ENCODE data around the gene SLC6A3.
"Not testable (repeated sequence)": the region's sequence is repeated elsewhere in the genome, so short reads cannot be mapped to it uniquely, and the experiment has no call there.

The SLC6A3 gene

DNA sequence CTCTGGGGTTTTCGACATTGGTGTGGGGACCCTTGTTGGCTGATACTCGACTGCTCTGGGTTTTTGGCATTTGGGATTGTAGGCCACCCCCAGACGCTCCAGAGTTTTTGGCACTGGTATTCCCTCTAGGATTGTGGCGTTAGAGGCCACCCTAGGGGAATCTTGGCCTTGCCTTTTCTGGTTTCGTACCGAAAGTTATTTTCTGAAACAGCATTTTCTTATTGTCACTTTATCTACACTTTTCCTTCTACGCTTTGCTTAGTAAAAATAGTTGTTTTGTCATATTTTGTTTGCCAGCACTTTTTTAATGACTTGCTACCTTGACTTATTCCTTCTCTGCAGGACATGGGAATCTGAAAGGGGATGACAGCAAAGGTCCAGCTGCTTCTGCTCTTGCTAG is 75.2 kb downstream of the SLC6A3 start:
- no peaks in the 10 kb centered on the region for H3K9me3 Mint-ChIP-seq
- H3K36me3 Mint-ChIP-seq (ENCODE audit: low read depth) = no peaks in the 10 kb centered on the region
- no peak overlapping the region for H3K4me3 Mint-ChIP-seq
- no peaks in the 10 kb centered on the region for H3K4me1 Mint-ChIP-seq (ENCODE audit: low read depth)
- peaks cover 7% of the 10 kb centered on the region for H3K27me3 Mint-ChIP-seq (ENCODE audit: low read depth)
- H3K27ac Mint-ChIP-seq = no peak overlapping the region

DNA sequence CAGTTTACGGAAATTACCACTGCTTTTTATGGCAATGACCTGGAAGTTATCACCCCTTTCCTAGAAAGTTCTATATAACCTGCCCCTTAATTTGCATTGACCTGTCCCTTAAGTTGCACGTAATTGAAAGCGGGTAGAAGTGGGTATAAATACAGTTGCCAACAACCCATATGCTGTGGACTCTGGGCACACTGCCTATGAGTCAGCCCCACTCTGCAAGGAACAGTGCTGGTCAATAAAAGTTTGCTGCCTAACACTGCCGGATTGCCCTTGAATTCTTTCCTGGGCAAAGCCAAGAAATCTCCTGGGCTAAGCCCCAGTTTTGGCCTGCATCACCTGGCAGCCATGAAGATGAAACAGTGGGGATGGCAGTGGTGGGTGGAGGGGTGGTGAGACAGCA is 76.5 kb downstream of the SLC6A3 start:
- Mint-ChIP-seq H3K9me3 (no peaks in the 10 kb centered on the region), H3K4me3 (no peak overlapping the region), H3K27me3 (ENCODE audit: low read depth) (peaks cover 7% of the 10 kb centered on the region), H3K27ac (no peak overlapping the region), H3K36me3 (ENCODE audit: low read depth) (no peaks in the 10 kb centered on the region), H3K4me1 (ENCODE audit: low read depth) (no peaks in the 10 kb centered on the region)

DNA sequence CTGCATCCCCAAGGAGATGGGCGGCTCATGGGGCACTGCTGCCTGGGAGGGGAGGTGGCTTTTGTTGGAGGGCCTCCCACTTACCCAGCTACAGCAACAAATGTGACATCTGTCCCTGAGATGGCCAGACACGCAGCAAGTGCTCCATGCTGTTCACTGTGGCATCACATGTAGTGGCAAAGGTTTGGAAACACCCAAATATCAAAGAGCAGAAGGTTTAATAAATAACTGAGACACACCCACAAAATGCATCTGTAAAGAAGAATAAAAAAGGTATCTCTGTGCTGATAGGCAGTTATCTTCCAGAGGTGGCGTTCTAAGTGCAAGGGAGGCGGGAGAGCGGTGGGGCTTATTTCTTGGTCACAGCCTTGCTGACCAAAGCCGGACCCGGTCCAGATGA is 77.0 kb downstream of the SLC6A3 start:
- no peak overlapping the region for H3K4me3 Mint-ChIP-seq
- no peak overlapping the region for H3K27ac Mint-ChIP-seq
- H3K9me3 Mint-ChIP-seq = no peaks in the 10 kb centered on the region
- H3K4me1 Mint-ChIP-seq (ENCODE audit: low read depth) = no peaks in the 10 kb centered on the region
- H3K36me3 Mint-ChIP-seq (ENCODE audit: low read depth) = no peaks in the 10 kb centered on the region
- H3K27me3 Mint-ChIP-seq (ENCODE audit: low read depth) = peaks cover 7% of the 10 kb centered on the region

DNA sequence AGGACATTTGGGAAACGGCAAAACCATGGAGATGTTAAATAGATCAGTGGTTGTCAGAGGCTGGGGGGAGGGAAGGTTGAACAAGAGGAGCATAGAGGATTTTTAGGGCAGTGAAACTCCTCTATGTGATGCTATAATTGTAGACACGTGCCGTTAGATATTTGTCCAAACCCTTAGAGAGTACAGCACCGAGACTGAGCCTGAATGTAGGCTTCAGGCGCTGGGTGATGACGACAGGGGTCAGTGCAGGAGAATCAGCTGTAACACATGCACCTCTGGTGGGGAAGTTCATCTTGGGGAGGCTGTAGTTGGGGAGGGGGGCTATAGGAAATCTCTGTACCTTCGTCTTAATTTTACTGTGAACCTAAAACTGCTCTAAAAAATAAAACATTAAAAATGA is 78.1 kb downstream of the SLC6A3 start:
- H3K4me1 Mint-ChIP-seq (ENCODE audit: low read depth) = no peaks in the 10 kb centered on the region
- H3K27me3 Mint-ChIP-seq (ENCODE audit: low read depth) = peaks cover 3% of the 10 kb centered on the region
- no peaks in the 10 kb centered on the region for H3K9me3 Mint-ChIP-seq
- no peak overlapping the region for H3K27ac Mint-ChIP-seq
- no peaks in the 10 kb centered on the region for H3K36me3 Mint-ChIP-seq (ENCODE audit: low read depth)
- H3K4me3 Mint-ChIP-seq = no peak overlapping the region

DNA sequence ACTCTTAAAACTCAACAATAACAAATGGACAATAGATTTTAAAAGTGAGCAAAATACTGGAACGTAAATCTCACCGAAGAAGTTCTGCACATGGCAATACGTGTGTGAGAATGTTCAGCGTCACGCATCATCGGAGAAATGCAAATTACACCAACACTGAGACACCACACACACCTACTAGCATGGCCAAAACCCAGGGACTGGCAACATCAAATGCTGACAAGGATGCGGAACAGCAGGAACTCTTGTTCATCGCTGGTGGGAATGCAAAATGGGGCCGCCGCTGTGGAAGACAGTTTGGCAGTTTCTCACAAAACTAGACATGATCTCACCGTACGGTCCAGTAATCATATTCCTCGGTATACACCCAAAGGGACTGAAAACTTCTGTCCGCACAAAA is 78.7 kb downstream of the SLC6A3 start:
- no peaks in the 10 kb centered on the region for H3K9me3 Mint-ChIP-seq
- no peak overlapping the region for H3K27ac Mint-ChIP-seq
- H3K36me3 Mint-ChIP-seq (ENCODE audit: low read depth) = no peaks in the 10 kb centered on the region
- H3K4me3 Mint-ChIP-seq = no peak overlapping the region
- H3K4me1 Mint-ChIP-seq (ENCODE audit: low read depth) = no peaks in the 10 kb centered on the region
- H3K27me3 Mint-ChIP-seq (ENCODE audit: low read depth) = peaks cover 3% of the 10 kb centered on the region

DNA sequence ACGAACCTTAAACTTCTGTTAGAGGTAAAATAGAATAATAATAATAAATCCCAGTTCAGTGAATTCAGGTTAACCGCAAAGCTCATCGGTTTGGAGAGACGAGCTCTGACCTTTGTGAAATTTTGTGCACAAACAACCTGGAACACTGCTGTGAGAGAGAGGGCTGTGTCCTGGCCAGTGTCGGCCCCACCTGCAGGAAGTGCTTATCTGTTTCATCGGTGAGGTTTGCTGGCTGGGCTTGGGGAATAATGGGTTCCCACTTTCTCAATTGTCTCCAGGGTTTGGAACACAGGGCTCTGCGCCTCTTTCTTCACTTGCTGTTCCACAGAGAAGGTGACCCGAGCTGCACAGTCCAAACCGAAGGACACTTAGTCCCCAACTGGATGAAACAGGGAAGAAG is 81.0 kb downstream of the SLC6A3 start:
- peaks cover 3% of the 10 kb centered on the region for H3K27me3 Mint-ChIP-seq (ENCODE audit: low read depth)
- H3K4me1 Mint-ChIP-seq (ENCODE audit: low read depth) = no peaks in the 10 kb centered on the region
- no peaks in the 10 kb centered on the region for H3K9me3 Mint-ChIP-seq
- H3K4me3 Mint-ChIP-seq = no peak overlapping the region
- H3K36me3 Mint-ChIP-seq (ENCODE audit: low read depth) = no peaks in the 10 kb centered on the region
- no peak overlapping the region for H3K27ac Mint-ChIP-seq

DNA sequence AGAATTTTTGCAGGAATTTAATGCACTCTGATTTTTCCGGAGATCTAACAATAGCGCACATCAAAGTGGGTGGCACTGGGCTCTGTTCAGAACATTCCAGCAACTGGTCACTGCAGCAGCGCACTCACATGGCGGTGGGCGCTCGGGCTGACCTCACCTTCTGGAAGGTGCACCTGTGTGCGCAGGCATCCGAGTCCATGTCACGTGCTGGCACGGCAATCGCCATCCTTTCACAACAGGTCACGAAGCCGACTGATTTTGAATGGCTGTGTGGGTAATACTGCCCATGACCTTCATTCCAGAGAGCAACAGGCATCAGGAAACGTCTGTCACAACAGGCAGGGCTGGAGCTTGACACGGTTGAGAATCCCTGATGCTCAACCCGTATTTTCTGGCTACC is 81.7 kb downstream of the SLC6A3 start:
- no peaks in the 10 kb centered on the region for H3K9me3 Mint-ChIP-seq
- H3K27ac Mint-ChIP-seq = no peak overlapping the region
- H3K36me3 Mint-ChIP-seq (ENCODE audit: low read depth) = no peaks in the 10 kb centered on the region
- no peaks in the 10 kb centered on the region for H3K4me1 Mint-ChIP-seq (ENCODE audit: low read depth)
- H3K27me3 Mint-ChIP-seq (ENCODE audit: low read depth) = peaks cover 3% of the 10 kb centered on the region
- no peak overlapping the region for H3K4me3 Mint-ChIP-seq

DNA sequence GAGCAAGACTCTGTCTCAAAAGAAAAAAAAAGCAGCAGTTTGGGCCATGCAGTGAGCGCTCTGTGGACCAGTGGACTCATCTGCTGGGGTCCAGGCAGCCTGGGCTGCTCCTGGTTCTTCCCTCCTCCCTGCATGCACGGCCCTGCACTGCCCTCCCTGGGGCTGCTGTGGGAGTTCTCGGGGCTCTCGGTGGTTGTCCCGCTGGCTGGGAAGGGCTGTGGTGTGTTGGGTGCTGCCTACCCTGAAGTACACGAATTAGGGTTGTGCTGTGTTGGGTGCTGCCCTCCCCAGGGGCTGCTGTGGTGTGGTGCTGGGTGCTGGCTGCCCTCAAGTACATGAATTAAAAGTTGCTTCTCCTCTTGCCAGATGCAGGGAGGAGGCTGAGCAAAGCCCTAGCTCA is 82.1 kb downstream of the SLC6A3 start:
- H3K27me3 Mint-ChIP-seq (ENCODE audit: low read depth) = peaks cover 3% of the 10 kb centered on the region
- no peaks in the 10 kb centered on the region for H3K36me3 Mint-ChIP-seq (ENCODE audit: low read depth)
- no peaks in the 10 kb centered on the region for H3K4me1 Mint-ChIP-seq (ENCODE audit: low read depth)
- H3K4me3 Mint-ChIP-seq = no peak overlapping the region
- no peak overlapping the region for H3K27ac Mint-ChIP-seq
- H3K9me3 Mint-ChIP-seq = no peaks in the 10 kb centered on the region

DNA sequence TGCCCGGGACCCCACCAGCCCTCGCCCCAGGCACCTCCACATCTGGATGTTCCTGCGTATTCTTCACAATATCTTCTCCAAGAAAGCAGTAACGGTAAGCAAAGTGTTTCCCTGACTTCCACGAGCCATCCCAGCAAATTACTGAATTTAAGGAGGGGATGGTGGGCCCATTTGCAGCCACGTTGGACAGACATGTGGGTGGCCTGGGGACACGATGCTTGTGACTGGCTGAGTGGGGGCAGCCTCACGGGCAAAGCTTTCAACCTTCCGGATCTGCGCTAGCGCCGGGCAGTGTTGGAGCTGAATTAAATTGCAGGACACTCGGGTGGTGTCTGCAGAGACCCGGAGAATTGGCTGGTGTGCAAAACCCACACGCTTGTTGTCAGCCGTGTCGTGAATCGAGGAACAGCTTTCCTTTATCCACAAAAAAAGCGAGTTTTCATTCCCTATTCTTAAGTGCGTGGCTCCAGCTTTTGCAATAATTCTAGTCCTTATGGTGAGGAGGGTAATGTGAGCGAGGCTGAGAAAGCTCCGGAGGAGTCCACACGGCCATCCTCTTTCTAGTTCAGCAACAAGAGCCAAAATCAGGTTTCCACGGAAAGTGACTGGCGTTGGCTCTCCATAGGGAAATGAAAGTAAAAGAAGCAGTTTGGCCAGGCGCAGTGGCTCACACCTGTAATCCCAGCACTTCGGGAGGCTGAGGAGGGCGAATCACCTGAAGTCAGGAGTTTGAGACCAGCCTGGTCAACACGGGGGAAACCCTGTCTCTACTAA is 82.8 kb downstream of the SLC6A3 start:
- H3K4me3 Mint-ChIP-seq = no peak overlapping the region
- no peaks in the 10 kb centered on the region for H3K9me3 Mint-ChIP-seq
- no peaks in the 10 kb centered on the region for H3K4me1 Mint-ChIP-seq (ENCODE audit: low read depth)
- no peaks in the 10 kb centered on the region for H3K36me3 Mint-ChIP-seq (ENCODE audit: low read depth)
- H3K27me3 Mint-ChIP-seq (ENCODE audit: low read depth) = peaks cover 3% of the 10 kb centered on the region
- no peak overlapping the region for H3K27ac Mint-ChIP-seq

DNA sequence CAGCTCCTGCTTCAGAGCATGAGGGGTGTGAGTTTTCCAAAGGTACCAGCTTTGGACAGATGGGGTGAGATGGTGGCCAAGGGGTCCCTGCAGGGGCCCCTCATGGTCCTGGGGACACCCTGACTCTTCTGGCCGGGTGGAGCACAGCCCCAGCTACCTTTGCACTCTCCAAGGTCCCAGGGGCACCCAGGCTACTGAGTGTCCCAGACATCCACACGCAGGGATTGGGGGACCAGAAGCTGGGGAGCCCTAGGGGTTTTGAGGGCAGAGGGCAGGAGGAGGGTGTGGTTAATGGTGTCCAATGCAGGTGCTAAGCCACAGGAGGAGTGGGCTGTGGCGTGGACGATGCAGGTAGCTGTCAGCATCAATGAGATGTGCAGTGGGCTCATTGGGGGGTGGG is 84.4 kb downstream of the SLC6A3 start:
- no peak overlapping the region for H3K4me3 Mint-ChIP-seq
- no peaks in the 10 kb centered on the region for H3K27me3 Mint-ChIP-seq (ENCODE audit: low read depth)
- no peak overlapping the region for H3K27ac Mint-ChIP-seq
- no peaks in the 10 kb centered on the region for H3K4me1 Mint-ChIP-seq (ENCODE audit: low read depth)
- H3K9me3 Mint-ChIP-seq = no peaks in the 10 kb centered on the region
- H3K36me3 Mint-ChIP-seq (ENCODE audit: low read depth) = no peaks in the 10 kb centered on the region

DNA sequence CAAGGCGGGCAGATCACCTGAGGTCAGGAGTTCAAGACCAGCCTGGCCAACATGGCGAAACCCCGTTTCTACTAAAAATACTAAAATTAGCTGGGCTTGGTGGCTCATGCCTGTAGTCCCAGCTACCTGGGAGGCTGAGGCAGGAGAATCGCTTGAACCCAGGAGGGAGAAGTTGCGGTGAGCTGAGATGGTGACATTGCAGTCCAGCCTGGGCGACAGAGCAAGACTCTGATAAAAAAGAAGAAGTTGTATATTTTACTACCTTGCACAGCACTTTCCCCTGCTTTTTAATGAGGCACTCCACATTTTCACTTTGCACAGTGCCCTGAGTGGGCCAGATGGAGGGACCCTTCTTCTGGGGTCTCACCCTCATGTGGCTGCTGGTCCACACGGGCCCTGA is 84.9 kb downstream of the SLC6A3 start:
- H3K4me3 Mint-ChIP-seq; H3K9me3 Mint-ChIP-seq; H3K27me3 Mint-ChIP-seq (ENCODE audit: low read depth); H3K4me1 Mint-ChIP-seq (ENCODE audit: low read depth); H3K36me3 Mint-ChIP-seq (ENCODE audit: low read depth); H3K27ac Mint-ChIP-seq: not testable (repeated sequence)

DNA sequence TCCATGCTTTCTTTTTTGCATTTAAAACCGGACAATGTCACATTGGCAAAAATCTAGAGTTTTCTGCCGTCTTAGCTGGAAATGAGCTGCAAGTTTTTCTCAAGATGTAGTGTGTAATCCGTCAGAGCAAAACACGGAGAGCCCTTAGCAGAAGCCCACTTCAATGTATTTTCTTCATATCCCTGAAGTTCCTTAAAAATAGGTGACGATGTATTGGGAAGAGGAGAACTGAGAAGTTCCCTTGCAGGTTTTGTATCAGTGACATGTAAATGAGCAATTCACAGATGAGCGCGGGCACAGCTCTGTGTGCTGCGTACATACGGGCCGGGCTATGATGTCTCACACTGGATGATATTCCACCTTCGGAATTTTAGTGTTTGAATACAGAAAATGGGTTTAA is 85.5 kb downstream of the SLC6A3 start:
- Mint-ChIP-seq H3K27ac (no peak overlapping the region), H3K4me1 (ENCODE audit: low read depth) (no peaks in the 10 kb centered on the region), H3K36me3 (ENCODE audit: low read depth) (no peaks in the 10 kb centered on the region), H3K4me3 (no peak overlapping the region), H3K9me3 (no peaks in the 10 kb centered on the region), H3K27me3 (ENCODE audit: low read depth) (peaks cover 3% of the 10 kb centered on the region)

DNA sequence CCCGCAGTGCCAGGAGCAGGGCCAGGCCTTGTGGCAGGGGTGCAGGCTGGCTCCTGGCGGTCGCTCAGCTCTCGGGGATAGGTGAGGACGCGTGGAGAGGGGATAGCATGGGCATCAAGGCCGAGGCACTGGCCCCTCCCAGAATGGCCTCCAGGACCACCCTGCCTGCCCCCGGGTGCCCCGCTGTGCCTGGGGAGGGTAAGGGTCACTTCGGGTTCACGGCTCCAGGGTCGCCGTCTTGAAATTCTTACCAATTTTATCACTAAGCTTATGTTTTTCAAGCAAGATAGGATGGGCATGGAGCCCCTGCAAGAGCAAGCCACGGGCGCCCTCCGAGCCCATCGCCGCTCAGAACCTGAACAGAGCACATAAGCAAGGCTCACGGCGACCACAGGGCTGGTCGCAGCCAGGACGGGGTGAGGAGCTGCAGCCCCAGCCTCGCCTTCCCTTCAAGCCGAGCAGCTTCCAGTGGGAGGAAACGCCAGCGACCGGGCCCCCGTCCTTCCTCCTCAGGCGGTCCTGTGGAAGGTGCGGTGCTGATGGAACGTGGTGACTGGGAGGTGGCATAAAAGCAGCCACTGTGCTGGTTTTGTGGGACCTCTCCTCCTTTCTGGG is 86.1 kb downstream of the SLC6A3 start:
- H3K36me3 Mint-ChIP-seq (ENCODE audit: low read depth) = no peaks in the 10 kb centered on the region
- H3K9me3 Mint-ChIP-seq = no peaks in the 10 kb centered on the region
- no peak overlapping the region for H3K4me3 Mint-ChIP-seq
- no peaks in the 10 kb centered on the region for H3K4me1 Mint-ChIP-seq (ENCODE audit: low read depth)
- no peak overlapping the region for H3K27ac Mint-ChIP-seq
- H3K27me3 Mint-ChIP-seq (ENCODE audit: low read depth) = peaks cover 8% of the 10 kb centered on the region

DNA sequence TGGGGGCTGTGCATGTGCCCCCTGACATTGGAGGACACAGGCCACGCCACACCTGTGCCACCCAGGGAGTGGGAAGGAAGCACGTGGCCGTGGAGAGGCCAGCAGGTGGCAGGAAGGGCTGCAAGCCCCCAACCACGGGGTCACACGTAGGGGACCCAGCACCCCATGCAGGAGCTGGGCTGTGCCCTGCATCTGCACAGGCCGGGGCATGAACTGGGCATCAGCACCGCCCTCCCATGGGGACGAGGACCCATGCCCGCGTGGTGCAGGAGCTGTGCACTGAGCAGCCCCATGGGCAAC is 86.6 kb downstream of the SLC6A3 start:
- Mint-ChIP-seq H3K9me3 (no peaks in the 10 kb centered on the region), H3K27me3 (ENCODE audit: low read depth) (peaks cover 8% of the 10 kb centered on the region), H3K27ac (no peak overlapping the region), H3K36me3 (ENCODE audit: low read depth) (no peaks in the 10 kb centered on the region), H3K4me3 (no peak overlapping the region), H3K4me1 (ENCODE audit: low read depth) (no peaks in the 10 kb centered on the region)

DNA sequence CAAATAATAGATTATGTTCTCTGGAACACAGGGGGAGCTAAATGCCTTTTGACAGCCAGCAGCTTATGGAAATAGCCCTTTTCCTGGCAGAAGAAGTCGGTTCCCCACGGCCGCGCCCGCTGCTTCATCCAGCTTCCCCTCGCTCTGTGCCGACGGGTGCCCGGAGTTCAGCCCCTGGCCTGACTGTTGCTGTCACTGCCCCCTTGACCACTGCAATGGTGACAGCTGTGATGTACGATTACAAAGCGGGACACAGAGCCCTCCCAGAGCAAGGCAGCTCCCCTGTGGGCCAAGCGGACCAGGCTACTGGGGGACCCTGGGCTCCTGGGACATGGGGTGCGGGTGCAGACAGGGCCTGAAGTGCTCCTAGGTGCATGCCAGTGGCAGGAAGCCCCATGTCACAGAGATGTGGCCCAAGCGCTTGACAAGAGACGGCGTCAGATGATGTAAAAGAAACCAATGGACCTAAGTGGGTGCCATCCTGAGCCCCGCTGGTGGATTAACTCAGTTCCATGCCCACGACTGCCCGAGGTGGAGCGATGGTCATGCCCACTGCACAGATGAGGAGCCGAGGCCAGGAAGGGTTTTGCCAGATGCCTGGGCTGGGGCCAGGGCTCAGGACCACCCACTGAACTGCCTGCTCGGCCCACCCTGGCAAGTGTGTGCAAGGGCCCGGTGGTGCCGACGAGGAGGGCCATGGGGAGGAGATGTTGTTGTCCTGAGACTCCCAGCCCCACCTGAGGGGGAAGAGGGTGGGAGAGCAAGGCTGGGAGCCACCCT is 87.1 kb downstream of the SLC6A3 start:
- H3K4me3 Mint-ChIP-seq = no peak overlapping the region
- H3K27me3 Mint-ChIP-seq (ENCODE audit: low read depth) = peaks cover 8% of the 10 kb centered on the region
- no peaks in the 10 kb centered on the region for H3K36me3 Mint-ChIP-seq (ENCODE audit: low read depth)
- H3K27ac Mint-ChIP-seq = no peak overlapping the region
- no peaks in the 10 kb centered on the region for H3K9me3 Mint-ChIP-seq
- no peaks in the 10 kb centered on the region for H3K4me1 Mint-ChIP-seq (ENCODE audit: low read depth)

All from T-helper 1 cell treated with Interleukin-12 subunit alpha and Interleukin-12 subunit beta and Interleukin-4 antibody, amounts not matched to agents 30 μg/mL and 1 μg/mL, for 36 hours (primary cell).